HG03159 (cell line): Measurements from ENCODE around the gene HAPLN1.

Source experiments
- ATAC-seq: cut with Tn5 transposase; IDR thresholded peaks from one replicate; pipeline ENCODE4 v1.9.1; 2021; ENCODE audit warnings: mild to moderate bottlenecking, moderate library complexity; ENCODE audit not compliant: unreplicated experiment

The HAPLN1 gene

DNA sequence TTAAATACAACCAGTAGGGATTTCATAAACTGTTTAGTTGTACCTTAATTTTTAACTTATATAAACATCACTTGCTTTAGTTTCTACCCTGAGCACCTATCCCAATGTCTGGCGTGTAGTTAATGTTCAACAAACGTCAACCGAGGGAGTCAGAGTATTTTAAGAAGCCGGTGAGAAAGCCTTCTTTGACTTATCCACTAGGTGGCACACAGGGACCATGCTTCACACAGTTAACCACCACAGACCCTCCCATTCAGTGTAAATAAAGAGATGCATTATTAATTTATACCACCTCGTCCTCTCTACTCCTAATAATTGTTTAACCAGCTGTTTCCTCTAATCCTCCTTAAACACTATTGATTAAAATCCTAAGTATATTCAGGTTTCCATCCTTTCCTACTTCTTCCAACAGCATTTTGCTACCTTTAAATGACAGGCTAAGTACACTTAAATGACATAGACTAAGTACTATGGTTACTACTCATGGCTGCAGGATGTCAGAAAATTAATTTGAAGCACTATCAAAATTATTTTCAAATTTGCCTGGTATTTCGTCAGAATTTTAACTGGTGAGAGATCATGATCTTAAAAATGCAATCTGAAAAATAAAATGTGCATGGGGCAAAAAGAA is 2.3 kb downstream of the HAPLN1 start:
- peak; percentile 84 for ATAC-seq

DNA sequence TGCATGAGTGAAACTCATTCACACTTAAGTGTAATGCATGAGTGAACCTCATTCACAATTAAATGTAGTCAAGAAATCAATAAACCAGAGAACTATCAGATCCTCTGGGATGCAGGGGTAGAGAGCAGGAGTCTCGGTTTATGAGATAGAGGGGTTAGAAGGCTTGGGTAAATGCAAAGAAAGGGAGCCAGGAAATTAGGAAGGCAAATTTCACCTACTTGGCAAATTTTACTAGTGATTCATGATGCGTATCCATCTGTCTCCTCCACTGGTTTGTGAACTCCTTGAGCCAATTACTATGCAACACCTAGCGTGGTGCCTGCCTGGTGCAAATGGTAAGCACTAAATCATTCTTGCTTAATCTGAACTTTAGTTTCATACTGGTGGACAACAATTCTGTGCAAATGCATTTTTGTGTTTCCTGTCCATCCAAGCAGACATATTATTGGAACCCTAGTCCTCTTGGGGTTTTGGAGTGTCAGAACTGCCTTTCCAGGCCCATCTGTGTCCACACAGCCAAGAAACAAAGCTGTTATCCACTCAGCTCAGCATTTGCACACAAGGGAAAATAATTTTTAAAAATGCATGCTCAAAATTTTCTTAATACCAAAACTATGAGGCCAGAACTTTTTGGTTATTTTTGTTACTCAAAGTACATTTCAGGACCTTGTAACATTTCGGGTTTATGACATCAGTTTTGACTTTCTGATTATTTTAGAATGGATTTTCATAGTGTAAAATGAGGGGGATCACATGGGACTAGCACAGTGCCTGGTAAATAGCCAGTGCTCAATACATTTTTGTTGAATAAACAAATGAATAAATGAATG is 5.2 kb downstream of the HAPLN1 start:
- no peak for ATAC-seq

DNA sequence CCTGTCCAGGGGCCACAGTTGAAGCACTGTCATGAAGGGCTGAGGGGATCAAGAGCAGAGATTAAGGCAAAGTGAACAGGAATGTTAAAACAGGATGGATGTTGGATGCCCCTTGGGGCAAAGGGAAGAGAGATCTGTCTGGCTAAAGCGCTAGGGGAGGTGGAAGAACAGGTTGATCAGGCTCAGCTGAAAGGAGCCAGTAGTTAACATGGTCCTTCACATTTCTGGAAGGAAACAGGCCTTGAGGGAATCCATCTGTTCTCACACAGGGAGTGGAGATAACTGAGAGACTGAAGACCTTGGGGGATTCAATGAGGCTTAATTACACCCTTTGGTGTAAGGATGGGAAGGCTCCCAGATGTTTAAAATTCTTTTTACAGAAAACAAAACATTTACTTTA is 5.8 kb downstream of the HAPLN1 start:
- ATAC-seq: no peak

DNA sequence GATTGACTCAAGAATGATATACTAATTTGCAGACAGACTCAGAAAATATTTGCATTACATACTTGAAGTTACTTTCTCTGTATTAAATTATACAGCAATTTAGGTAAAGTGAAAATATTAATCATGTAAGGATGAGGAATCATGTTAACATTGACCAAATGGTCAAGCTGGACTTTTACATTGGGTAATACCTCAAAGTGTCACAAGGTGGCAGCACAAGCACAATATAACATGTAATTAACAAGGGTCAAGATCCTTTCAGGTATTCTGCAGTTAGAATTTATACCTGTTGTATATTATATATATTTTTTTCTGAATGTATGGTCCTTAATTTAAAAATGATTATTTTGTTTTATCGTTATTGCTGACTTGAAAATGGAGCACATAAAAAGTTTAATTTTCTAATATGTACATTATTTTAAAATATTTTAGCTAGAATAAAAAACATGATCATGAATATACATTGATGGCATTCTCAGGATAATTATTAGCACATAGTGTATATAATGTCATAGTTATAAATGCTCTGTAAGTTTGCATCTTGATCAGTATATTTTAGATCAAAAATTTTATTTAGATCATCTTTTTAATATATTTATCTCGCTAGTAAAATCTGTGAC is 8.6 kb downstream of the HAPLN1 start:
- ATAC-seq: peak; percentile 77

DNA sequence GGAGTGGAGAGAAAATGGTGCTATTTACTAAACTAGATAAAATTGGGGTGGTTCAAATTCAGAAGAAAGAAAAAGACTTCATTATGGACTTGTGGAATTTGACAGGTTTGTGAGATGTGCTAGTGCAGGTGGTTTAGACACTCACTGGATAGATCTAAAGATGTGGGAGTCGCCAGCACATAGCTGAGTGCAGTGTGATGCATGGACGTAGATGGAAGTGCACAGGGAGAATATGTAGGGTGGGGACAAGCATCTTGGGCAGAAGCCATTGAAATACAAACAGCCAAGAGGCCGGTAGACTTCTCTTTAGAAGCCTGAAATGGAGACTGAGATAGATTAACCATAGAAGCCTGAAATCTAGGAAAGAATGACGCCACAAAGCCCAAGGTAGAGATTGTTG is 10.7 kb downstream of the HAPLN1 start:
- ATAC-seq: no peak

- no peak for ATAC-seq
These were observed 12.5 kb downstream of the HAPLN1 start for GRCh38 chr5:83708170-83708569.

DNA sequence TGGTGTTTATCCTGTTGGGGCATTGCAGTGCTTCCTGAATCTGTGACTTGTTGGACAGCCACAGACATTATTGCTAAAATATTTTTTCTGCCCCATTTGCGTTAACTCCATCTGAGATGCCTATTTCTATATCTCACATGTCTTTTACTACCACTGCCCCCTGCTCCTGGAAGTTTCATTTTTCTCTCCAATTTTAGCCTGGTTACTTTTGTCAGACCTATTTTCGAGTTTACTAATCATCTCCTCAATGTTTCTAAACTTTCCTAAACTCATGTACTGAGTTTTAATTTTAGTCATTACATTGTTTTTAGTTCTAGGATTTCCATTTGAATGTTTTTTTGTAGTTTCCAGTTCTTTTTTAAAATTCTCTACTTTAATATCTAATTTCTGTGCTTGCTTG is 17.6 kb downstream of the HAPLN1 start:
- ATAC-seq: no peak

DNA sequence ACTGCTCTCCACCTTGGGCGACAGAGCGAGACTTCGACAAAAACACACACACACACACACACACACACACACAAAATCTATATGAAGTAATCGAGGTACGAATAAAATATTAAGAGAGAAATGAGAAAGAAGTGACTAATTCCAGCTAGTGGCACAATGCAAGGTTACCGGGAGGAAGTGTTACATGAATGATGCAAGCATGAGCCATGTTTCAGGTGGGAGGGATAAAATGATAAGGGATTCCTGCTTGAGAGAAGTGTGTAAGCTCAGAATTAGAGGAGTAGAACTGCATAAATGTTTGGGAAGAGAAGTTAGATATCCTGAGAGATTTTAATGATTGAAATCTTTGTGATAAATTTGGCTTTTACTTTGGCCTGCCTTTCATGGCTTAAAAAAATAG is 18.8 kb downstream of the HAPLN1 start:
- ATAC-seq: no peak

DNA sequence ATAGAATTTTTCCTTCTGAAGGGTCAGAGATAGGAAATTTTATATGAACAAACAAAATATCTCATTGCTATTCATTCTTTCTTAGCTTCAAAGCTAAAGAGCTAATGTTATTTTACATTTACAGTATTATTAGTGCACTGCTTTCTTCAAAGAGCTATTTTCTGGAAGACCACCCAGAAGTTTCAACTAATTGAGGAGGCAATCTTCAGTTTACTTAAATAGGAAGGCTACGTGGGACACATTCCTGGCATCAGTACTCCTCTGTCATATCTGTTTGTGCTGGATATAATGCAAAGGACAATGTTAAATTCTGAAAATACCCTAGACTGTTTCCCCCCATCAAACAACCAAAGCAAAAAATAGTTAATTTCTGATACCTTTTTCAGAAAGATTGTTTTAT is 30.8 kb downstream of the HAPLN1 start:
- ATAC-seq: no peak

GRCh38 chr5:83688281-83688680 is 32.4 kb downstream of the HAPLN1 start:
- ATAC-seq: no peak

GRCh38 chr5:83687124-83687619 is 33.5 kb downstream of the HAPLN1 start:
- no peak for ATAC-seq

DNA sequence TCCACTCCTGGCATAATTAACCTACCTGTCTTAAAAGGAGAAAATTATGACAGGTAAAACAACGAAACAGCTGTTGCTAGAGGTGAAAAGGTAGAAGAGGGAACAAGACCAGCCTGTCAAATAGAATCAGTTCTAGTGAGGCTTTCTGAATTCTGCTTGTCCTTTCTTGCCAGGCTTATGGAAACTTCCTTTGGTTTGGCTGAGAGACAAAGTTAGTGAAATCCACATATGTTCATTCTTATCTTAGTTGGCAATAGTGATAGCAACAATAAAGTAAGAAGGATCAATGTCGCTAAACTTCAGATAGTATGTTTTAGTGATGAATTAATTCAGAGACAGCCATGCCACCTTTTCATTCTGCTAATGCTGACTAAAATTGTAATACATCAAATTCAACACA is 34.4 kb downstream of the HAPLN1 start:
- ATAC-seq: no peak

- ATAC-seq: no peak
These were observed 36.8 kb downstream of the HAPLN1 start for GRCh38 chr5:83683836-83684235.

DNA sequence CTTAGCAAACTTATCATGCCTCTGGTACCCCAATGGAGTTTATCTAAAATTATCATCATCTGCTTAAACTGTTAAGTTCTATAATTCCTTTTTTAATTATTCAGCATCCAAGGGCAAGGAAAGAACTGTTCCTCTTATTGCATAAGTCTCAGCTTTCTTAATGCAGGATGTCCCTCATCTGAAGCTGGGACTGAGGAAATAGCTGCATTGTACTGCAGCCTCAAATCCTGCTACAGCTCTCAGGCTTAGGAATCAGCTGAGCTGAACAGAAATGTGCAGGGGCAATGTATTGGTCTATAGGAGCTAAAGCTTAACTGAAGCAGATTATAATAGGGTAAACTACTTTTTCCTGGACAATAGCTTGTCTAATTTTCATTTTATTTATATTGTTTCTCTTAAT is 48.0 kb downstream of the HAPLN1 start:
- ATAC-seq: no peak

DNA sequence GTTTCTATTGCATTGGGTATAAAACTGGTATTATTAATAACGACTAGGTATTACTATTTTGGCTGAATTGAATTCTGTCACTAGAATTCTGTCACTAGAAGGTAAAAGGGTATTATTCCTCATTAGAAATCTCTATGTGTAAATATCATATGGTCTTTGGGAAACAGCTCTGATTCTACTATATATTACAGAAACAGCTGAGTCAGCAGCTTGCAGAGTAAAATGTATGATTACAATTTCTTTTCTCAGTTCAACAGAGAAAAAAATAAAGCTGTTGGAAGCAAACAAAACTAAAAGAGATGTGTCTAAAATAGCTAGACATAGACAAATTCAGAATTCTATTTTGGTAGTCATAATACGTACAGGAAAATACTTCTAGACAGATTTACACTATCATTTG is 48.5 kb downstream of the HAPLN1 start:
- ATAC-seq: no peak

GRCh38 chr5:83665631-83666030 is 55.0 kb downstream of the HAPLN1 start:
- ATAC-seq: no peak

GRCh38 chr5:83662558-83662957 is 58.1 kb downstream of the HAPLN1 start:
- peak; percentile 69 for ATAC-seq

DNA sequence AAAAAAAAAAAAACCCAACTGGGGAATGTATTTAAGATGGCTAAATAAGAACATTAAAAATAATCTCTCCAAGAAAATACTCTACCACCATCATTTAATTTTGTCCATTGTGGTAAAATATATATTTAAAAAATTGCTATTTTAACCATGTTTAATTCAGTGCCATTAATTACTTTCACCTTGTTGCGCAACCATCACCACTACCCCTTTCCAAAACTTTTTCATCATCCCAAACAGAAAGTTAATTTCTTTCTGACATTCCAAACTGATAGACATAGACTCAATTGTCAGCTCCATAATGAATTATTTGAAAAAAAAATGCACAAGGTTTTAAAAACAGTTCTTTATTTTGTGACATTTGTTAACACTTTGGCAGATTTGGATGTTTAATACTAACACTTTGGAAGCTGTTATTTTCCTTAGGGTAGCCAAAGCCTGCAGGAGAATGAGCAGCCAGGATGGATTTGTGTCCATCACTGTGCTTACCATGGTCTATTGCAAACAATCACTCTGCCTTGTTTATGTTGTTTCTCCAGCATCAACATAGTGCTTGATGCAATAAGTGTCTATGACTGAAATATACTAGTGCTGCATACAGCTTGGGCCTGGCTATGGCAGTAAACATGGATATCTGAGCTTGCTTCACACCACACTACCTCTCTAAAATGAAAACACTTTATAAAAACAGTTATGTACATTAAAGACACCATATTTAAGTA is 62.7 kb downstream of the HAPLN1 start:
- no peak for ATAC-seq

DNA sequence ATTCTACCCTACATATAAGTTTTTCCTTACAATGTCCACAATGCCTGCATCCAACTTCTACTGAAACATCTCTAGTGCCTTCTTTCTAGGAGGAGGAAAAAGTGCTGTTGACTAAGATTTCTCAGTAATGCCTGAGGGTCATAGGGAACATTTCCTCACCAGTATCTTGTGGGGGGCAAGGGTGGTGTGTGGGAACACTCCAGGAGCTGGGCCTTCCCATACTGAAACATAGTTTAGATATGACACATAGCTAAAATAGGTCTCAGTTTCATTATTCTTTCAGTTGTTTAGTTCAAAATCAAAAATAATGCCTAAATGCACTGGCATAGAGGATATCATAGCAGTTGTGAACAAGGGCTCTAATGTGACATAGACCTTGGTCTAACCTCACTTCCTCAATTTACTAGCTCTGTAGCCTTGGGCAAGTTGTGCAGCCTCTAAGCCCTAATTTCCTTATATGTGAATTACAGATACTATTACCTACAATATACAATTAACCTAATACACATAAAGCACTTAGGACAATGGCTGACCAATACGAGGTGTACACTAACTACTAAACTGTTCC is 66.1 kb downstream of the HAPLN1 start:
- ATAC-seq: peak; percentile 55

DNA sequence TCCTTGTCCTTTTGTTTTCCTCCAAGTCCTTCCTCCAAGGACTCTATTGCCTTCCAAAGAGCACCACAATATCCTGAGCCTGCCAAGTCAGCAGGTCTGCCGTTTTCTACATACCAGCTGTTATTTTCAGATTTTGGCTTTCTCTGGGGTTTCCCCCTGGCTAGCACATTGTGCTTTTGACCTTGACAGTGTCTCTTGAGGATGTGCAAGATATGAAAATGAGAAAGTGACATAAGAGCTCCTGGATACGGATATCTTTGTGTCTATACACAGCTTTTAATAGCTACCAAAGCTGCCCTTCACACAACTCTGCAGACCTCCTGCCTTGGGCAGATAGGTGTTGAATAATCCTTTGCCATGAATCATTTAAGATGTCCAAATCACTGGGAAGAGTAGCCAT is 67.0 kb downstream of the HAPLN1 start:
- ATAC-seq: peak; percentile 60

DNA sequence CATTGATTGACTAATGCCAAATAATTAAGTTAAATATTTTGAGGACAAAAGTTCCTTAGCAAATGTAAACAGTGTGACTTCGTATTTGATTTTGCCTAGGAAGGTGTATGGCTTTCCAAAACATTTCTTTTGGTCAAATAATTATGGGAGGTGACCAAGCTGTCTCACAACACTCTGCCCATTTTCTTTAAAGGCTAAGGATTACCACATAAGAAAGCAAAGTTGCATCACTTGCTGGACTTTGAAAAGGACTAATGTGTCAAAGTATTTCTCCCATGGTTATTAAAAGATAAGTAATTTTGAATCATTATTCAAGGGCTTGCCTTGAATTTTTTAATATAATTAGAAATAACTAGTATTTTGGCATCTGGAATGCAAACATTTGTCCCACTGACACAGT is 74.7 kb downstream of the HAPLN1 start:
- no peak for ATAC-seq
